ENCODE results near the gene CHD6.

- no peak for TF ChIP-seq CTCF (IDR thresholded peaks at IDR 0.05)
- no peak for TF ChIP-seq POLR2A (IDR thresholded peaks at IDR 0.05)
Measured at GRCh38 chr20:41510847-41511450, 107.2 kb downstream of the CHD6 start.

All from right lobe of liver (tissue), 4 donors.